HEK293T (cell line): ENCODE results near the gene ANGPTL1.
"Not testable (repeated sequence)": the region's sequence is repeated elsewhere in the genome, so short reads cannot be mapped to it uniquely, and the experiment has no call there.

Experiments
- CTCF ChIA-PET: fragments of 350-600 bp; formaldehyde crosslinking; extraction: SDS; loops from one replicate; lab custom pipeline; 2021; ENCODE audit warnings: antibody characterized with exemption, inconsistent platforms; lab: Yijun Ruan, JAX
- POLR2A ChIA-PET: fragments of 350-600 bp; formaldehyde crosslinking; extraction: SDS; loops from one replicate; lab custom pipeline; 2020; ENCODE audit warnings: antibody characterized with exemption, inconsistent platforms; lab: Yijun Ruan, JAX
- DNase-seq: peaks from one replicate; pipeline ENCODE4 v3.0.0; 2012; ENCODE audit warnings: mixed read lengths; ENCODE audit errors: extremely low spot score
- ARNT ChIP-seq: fragments of 450-650 bp; IDR thresholded peaks from 2 replicates; pipeline ENCODE4 v1.6.1; 2017; ENCODE audit warnings: mild to moderate bottlenecking
- BHLHE40 ChIP-seq: fragments of 450-650 bp; IDR thresholded peaks from 2 replicates; pipeline ENCODE4 v1.6.1; 2016; ENCODE audit warnings: mild to moderate bottlenecking, moderate library complexity, borderline replicate concordance
- CTBP1 ChIP-seq: fragments of 450-650 bp; IDR thresholded peaks from 2 replicates; pipeline ENCODE4 v1.6.1; 2016; ENCODE audit warnings: borderline replicate concordance
- ELF4 ChIP-seq: fragments of 450-650 bp; IDR thresholded peaks from 2 replicates; pipeline ENCODE4 v1.6.1; 2017; ENCODE audit warnings: antibody characterized with exemption
- FOXA1 ChIP-seq: fragments of 450-650 bp; IDR thresholded peaks from 2 replicates; pipeline ENCODE4 v1.6.1; 2016; ENCODE audit warnings: mild to moderate bottlenecking
- FOXK2 ChIP-seq: fragments of 450-650 bp; IDR thresholded peaks from 2 replicates; pipeline ENCODE4 v1.6.1; 2016; ENCODE audit warnings: mild to moderate bottlenecking
- FOXM1 ChIP-seq: fragments of 450-650 bp; IDR thresholded peaks from 2 replicates; pipeline ENCODE4 v1.6.1; 2017; ENCODE audit warnings: mild to moderate bottlenecking, borderline replicate concordance
- HDGF ChIP-seq: fragments of 450-650 bp; IDR thresholded peaks from 2 replicates; pipeline ENCODE4 v1.6.1; 2017; ENCODE audit warnings: antibody characterized with exemption, borderline replicate concordance
- L3MBTL2 ChIP-seq: fragments of 450-650 bp; conservative IDR thresholded peaks from 2 replicates; pipeline ENCODE4 v1.6.1; 2016; ENCODE audit warnings: mild to moderate bottlenecking
- LEF1 ChIP-seq: fragments of 450-650 bp; IDR thresholded peaks from 2 replicates; pipeline ENCODE4 v1.6.1; 2017; ENCODE audit warnings: mild to moderate bottlenecking, borderline replicate concordance
- NFRKB ChIP-seq: fragments of 450-650 bp; IDR thresholded peaks from 2 replicates; pipeline ENCODE4 v1.6.1; 2016; ENCODE audit warnings: mild to moderate bottlenecking, moderate library complexity
- SP1 ChIP-seq: fragments of 450-650 bp; IDR thresholded peaks from 2 replicates; pipeline ENCODE4 v1.6.1; 2017
- SUZ12 ChIP-seq: fragments of 450-650 bp; IDR thresholded peaks from 2 replicates; pipeline ENCODE4 v1.6.1; 2016; ENCODE audit warnings: mild to moderate bottlenecking
- TARDBP ChIP-seq: fragments of 450-650 bp; IDR thresholded peaks from 2 replicates; pipeline ENCODE4 v1.6.1; 2016
- ZNF384 ChIP-seq: fragments of 450-650 bp; IDR thresholded peaks from 2 replicates; pipeline ENCODE4 v1.6.1; 2016
- TF ChIP-seq, protein P1 (sequence below): fragments of 450-650 bp; IDR thresholded peaks from 2 replicates; pipeline ENCODE4 v1.6.1; 2016

Gene ANGPTL1

DNA sequence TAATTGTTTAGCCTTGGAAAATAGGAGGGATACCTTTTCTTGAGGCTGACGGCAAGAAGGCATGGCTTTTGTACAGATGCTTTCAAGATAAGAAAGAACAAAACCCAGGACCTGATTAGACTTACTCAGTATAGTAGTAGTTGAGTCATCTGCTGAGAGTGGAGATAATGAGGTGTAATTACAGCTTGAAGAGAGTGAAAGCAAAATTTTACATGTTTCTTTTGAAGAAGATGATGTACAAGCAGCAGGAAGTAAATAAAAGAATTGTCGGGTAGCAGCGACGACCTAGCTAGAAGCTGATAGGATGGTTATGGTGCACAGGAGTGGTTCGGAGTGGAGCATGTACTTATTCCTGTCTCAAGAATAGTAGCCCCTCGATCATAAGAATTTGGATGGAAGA, 6.6 kb downstream of the ANGPTL1 start:
- CTCF ChIA-PET = no interaction called here
- POLR2A ChIA-PET = no interaction called here

DNA sequence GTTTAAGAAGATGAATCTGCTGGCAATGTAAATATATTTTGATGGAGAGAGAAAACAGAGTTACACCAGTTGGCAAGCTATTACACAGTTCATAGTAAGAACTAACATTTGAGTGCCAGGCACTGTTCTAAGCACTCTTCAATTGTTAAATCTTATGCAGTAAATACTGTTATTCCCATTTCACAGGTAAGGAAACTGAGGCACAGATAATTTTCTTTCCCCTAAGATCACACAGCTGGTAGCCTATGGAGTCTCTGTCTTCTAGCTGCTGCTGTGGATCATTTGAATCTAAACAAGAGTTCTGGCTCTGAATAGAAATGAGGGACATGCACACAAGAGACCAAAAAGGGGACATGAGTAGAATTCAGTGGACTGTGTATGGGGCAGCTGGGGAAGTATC, 8.0 kb downstream of the ANGPTL1 start:
- no peak for DNase-seq
- no peak for TF ChIP-seq ELF4
- TF ChIP-seq, protein P1, sequence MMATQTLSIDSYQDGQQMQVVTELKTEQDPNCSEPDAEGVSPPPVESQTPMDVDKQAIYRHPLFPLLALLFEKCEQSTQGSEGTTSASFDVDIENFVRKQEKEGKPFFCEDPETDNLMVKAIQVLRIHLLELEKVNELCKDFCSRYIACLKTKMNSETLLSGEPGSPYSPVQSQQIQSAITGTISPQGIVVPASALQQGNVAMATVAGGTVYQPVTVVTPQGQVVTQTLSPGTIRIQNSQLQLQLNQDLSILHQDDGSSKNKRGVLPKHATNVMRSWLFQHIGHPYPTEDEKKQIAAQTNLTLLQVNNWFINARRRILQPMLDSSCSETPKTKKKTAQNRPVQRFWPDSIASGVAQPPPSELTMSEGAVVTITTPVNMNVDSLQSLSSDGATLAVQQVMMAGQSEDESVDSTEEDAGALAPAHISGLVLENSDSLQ = no peak
- TF ChIP-seq FOXK2 = no peak
- TF ChIP-seq FOXM1 = no peak
- no peak for TF ChIP-seq ARNT
- TF ChIP-seq ZNF384 = no peak
- TF ChIP-seq CTBP1 = no peak
- TF ChIP-seq SP1 = no peak
- no peak for TF ChIP-seq L3MBTL2
- no peak for TF ChIP-seq HDGF
- no peak for TF ChIP-seq SUZ12
- no peak for TF ChIP-seq BHLHE40
- no peak for TF ChIP-seq TARDBP
- TF ChIP-seq LEF1 = no peak
- TF ChIP-seq NFRKB = no peak
- no peak for TF ChIP-seq FOXA1
- POLR2A ChIA-PET = no interaction called here
- CTCF ChIA-PET = interaction anchor here (0.6 kb wide), 1 partner anchor 1005 kb away, joined by 3 read pairs; no protein-coding TSS in a partner anchor

More for the DNA sequence above, 6.6 kb downstream of the ANGPTL1 start:
- DNase-seq = no peak
- TF ChIP-seq FOXM1 (no peak), CTBP1 (no peak), NFRKB (no peak), ARNT (no peak)
- TF ChIP-seq, protein P1 = no peak

DNA sequence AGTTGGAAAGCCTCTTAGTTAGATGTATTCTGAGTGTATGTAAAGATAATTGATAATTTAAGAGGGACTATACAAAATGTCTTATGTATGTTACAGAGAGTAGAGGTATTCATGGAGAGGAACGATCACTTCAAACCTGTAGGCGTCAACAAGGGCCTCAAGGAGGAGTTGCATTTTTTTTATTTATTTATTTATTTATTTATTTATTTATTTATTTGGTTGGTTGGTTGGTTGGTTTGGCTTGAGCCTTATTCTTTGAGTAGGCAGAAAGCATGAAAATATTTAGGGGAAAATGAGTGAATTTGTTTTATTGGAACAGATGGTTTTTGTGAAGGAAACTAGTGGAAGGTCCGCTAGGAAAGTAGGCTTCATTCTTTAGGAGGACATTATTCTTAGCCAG, 8.5 kb downstream of the ANGPTL1 start:
- DNase-seq = no peak
- CTCF ChIA-PET = interaction anchor here (0.6 kb wide), 1 partner anchor 1006 kb away, joined by 3 read pairs; no protein-coding TSS in a partner anchor
- no peak for TF ChIP-seq CTBP1
- no peak for TF ChIP-seq BHLHE40
- no peak for TF ChIP-seq FOXK2
- TF ChIP-seq FOXA1 = no peak
- no peak for TF ChIP-seq L3MBTL2
- POLR2A ChIA-PET = no interaction called here

DNA sequence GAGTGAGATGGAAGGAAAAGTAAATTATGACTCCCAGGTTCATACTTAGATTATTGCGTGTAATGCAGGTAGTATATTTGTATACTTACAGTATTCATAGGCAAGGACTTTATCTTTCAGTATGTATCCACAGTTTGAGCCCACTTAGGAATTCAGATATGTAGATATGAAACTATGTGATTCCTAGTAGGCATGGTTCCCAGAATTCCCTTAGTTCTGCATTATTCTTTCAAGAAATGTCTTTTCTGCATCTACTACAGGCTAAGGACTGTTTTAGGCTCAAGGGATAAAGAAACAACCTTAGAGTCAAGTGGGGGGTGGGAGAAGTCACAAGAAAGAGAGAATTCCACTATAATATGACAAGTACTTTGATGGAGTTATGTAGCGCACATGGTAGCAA, 13.8 kb downstream of the ANGPTL1 start:
- ChIA-PET POLR2A (no interaction called here), CTCF (interaction anchor here (0.6 kb wide), 1 partner anchor 12 kb away, joined by 3 read pairs; no protein-coding TSS in a partner anchor)
- TF ChIP-seq SUZ12 (no peak), L3MBTL2 (no peak), BHLHE40 (no peak), ELF4 (no peak), SP1 (no peak), ZNF384 (no peak), TARDBP (no peak), FOXM1 (no peak)
- TF ChIP-seq, protein P1 = no peak
- DNase-seq = no peak

DNA sequence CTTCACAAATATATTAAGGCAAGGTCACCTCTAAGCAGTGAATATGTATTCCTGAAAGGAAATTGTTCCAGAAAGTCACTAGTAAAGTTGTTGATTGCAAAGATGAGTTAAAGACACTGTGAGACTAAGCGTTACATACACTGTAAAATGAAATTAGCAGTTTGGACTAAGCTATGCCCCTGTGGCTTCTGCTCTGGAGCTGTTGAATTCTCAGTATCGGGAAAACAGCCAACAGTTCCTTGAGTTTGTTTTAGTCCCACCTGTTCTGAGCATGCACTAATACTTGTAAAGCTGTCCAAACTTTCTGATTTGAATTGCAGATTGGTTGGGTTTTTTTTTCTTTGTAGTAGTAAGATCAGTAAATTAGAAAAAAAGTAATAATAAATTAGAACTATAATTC, 21.0 kb downstream of the ANGPTL1 start:
- ChIA-PET POLR2A (no interaction called here), CTCF (interaction anchor here (1.3 kb wide), 1 partner anchor 153 kb away, joined by 3 read pairs; no protein-coding TSS in a partner anchor)
- DNase-seq = no peak
- no peak for TF ChIP-seq L3MBTL2
- TF ChIP-seq SUZ12 = no peak
- no peak for TF ChIP-seq FOXM1
- TF ChIP-seq, protein P1 = no peak
- TF ChIP-seq NFRKB = no peak
- TF ChIP-seq HDGF = no peak
- TF ChIP-seq FOXA1 = no peak
- no peak for TF ChIP-seq LEF1
- no peak for TF ChIP-seq BHLHE40
- TF ChIP-seq ZNF384 = no peak
- no peak for TF ChIP-seq CTBP1
- no peak for TF ChIP-seq SP1
- TF ChIP-seq TARDBP = no peak
- TF ChIP-seq FOXK2 = no peak
- no peak for TF ChIP-seq ELF4

DNA sequence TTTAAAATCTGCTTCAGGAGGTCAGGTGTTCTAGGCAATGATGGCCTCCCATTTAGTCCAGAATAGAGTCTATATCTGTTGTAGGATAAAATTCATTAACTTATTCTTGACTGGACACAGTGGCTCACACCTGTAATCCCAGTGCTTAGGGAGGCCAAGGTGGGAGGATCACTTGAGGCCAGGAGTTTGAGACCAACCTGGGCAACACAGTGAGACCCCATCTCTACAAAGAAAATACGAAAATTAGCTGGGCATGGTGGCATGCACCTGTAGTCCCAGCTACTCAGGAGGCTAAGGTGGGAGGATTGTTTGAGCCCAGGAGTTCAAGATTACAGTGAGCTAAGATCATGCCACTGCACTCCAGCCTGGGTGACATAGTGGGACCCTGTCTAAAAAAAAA, 23.0 kb downstream of the ANGPTL1 start:
- CTCF ChIA-PET = interaction anchor here (0.8 kb wide), 1 partner anchor 155 kb away, joined by 3 read pairs; no protein-coding TSS in a partner anchor
- DNase-seq, POLR2A ChIA-PET: not testable (repeated sequence)
